ENCODE results near the gene PAPSS2. TPM values are rescaled to one million over a fixed set of nuclear protein-coding genes. Genes with fewer than 3 reads are reported as not detected.

Gene PAPSS2
- polyA plus RNA-seq, 1 experiment, result 51.4 TPM

DNA sequence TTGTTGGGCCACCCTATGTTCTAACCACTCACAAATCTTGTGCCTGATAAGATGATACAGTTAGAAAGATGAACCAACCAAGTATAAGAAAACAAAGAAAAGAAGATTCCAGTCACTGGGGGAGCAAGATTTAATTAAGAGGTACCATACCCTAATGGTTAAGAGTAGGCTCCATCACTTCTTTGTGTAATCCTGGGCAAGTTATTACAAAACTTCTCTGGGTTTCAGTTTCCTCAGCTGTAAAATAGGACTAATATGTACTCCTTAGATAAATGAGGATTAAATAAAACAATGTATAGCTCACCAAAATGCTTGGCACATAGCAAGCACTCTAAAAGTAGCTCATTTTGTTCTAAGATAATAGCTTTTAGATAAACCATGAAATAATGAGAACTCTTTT, 99.9 kb downstream of the PAPSS2 start:
- H3K27ac ChIP-seq (ENCODE audit: low read depth, low read length), result no peak overlapping the region
- no peaks in the 10 kb centered on the region for H3K27me3 ChIP-seq (ENCODE audit: control insufficient read depth, insufficient read depth, low read length)
- no peak for DNase-seq (ENCODE audit: low read depth, low spot score)
- H3K4me3 ChIP-seq (ENCODE audit: low read depth, low read length), result no peak overlapping the region
- TF ChIP-seq, protein P1, sequence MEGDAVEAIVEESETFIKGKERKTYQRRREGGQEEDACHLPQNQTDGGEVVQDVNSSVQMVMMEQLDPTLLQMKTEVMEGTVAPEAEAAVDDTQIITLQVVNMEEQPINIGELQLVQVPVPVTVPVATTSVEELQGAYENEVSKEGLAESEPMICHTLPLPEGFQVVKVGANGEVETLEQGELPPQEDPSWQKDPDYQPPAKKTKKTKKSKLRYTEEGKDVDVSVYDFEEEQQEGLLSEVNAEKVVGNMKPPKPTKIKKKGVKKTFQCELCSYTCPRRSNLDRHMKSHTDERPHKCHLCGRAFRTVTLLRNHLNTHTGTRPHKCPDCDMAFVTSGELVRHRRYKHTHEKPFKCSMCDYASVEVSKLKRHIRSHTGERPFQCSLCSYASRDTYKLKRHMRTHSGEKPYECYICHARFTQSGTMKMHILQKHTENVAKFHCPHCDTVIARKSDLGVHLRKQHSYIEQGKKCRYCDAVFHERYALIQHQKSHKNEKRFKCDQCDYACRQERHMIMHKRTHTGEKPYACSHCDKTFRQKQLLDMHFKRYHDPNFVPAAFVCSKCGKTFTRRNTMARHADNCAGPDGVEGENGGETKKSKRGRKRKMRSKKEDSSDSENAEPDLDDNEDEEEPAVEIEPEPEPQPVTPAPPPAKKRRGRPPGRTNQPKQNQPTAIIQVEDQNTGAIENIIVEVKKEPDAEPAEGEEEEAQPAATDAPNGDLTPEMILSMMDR (IDR thresholded peaks at IDR 0.05; ENCODE audit: low read depth, low read length), result no peak
- POLR2A ChIA-PET, result no interaction called here
- H3K9me3 ChIP-seq (ENCODE audit: control insufficient read depth, insufficient read depth, low read length), result no peaks in the 10 kb centered on the region
- CTCF ChIA-PET, result interaction anchor here (0.5 to 1.0 kb wide), 3 partner anchors 11 to 1051 kb away, joined by 3 to 5 read pairs (median 4); no protein-coding TSS in a partner anchor

DNA sequence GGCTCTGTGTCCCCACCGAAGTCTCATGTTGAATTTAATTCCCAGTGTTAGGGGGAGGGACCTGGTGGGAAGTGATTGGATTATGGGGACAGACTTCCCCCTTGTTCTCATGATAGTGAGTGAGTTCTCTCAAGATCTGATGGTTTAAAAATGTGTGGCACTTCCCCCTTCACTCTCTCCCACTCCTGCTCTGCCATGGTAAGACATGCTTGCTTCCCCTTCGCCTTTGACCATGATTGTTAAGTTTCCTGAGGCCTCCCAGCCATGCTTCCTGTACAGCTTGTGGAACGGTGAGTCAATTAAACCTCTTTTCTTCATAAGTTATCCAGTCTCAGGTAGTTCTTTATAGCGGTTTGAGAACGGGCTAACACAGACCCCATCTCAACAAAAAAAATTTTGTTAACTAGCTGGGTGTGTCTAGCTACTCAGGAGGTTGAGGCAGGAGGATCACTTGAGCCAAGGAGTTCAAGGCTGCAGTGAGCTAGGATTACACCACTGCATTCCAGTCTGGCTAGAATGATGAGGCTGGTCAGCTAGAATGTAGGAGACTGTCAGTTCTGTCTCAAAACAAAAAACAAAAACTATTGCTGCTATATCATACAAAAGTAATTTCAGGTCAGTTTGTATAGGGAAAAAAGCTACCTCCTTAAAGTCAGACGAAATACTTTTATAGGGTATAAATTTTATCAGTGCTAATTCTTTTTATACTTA, 100.7 kb downstream of the PAPSS2 start:
- no peaks in the 10 kb centered on the region for H3K27me3 ChIP-seq (ENCODE audit: control insufficient read depth, insufficient read depth, low read length)
- POLR2A ChIA-PET, result no interaction called here
- no peak overlapping the region for H3K4me3 ChIP-seq (ENCODE audit: low read depth, low read length)
- TF ChIP-seq, protein P1 (IDR thresholded peaks at IDR 0.05; ENCODE audit: low read depth, low read length), result no peak
- H3K27ac ChIP-seq (ENCODE audit: low read depth, low read length), result no peak overlapping the region
- no peaks in the 10 kb centered on the region for H3K9me3 ChIP-seq (ENCODE audit: control insufficient read depth, insufficient read depth, low read length)
- no peak for DNase-seq (ENCODE audit: low read depth, low spot score)
- CTCF ChIA-PET, result interaction anchor here (0.6 to 2.3 kb wide), 3 partner anchors 11 to 25 kb away, joined by 3 to 6 read pairs (median 3); no protein-coding TSS in a partner anchor

DNA sequence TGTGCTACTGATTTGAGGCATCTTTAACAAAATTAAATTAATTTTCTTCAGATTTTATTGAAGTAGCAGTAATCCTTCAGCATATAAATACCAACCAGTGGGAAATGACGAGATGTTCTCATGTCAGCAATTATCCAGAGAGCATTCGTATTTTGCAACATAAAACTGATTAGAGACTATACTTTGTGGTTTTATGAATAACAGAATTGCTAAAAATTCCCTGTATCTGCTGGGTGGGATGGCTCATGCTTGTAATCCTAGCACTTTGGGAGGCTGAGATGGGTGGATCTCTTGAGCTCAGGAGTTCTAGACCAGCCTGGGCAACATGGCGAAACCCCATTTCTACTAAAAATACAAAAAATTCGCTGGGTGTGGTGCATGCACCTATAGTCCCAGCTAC, 101.5 kb downstream of the PAPSS2 start:
- no peaks in the 10 kb centered on the region for H3K9me3 ChIP-seq (ENCODE audit: control insufficient read depth, insufficient read depth, low read length)
- POLR2A ChIA-PET, result interaction anchor here (1.1 kb wide), 1 partner anchor 11 kb away, joined by 4 read pairs; no protein-coding TSS in a partner anchor
- no peak for DNase-seq (ENCODE audit: low read depth, low spot score)
- TF ChIP-seq, protein P1 (IDR thresholded peaks at IDR 0.05; ENCODE audit: low read depth, low read length), result no peak
- no peak overlapping the region for H3K4me3 ChIP-seq (ENCODE audit: low read depth, low read length)
- CTCF ChIA-PET, result interaction anchor here (2.3 kb wide), 1 partner anchor 11 kb away, joined by 6 read pairs; no protein-coding TSS in a partner anchor
- no peak overlapping the region for H3K27ac ChIP-seq (ENCODE audit: low read depth, low read length)
- no peaks in the 10 kb centered on the region for H3K27me3 ChIP-seq (ENCODE audit: control insufficient read depth, insufficient read depth, low read length)

DNA sequence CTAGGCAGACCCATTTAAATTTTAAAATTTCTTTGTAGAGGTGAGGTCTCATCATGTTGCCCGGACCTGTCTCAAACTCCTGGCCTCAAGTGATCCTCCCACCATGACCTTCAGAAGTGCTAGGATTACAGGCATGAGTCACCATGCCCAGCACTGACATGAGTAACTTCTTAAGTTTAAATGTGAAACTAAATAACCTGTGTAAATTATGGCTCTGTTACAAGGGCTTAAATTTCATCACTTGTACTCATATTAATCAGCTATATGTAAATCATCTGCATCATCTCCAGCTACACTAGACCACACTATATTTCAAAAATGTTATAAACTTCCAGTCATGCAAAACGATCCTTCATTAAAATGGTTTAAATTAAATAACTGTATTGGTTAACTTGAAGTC, 102.2 kb downstream of the PAPSS2 start:
- Histone ChIP-seq H3K27me3 (ENCODE audit: control insufficient read depth, insufficient read depth, low read length) (no peaks in the 10 kb centered on the region), H3K9me3 (ENCODE audit: control insufficient read depth, insufficient read depth, low read length) (no peaks in the 10 kb centered on the region), H3K27ac (ENCODE audit: low read depth, low read length) (no peak overlapping the region), H3K4me3 (ENCODE audit: low read depth, low read length) (no peak overlapping the region)
- ChIA-PET CTCF (interaction anchor here (0.7 to 2.3 kb wide), 2 partner anchors 10 to 628 kb away, joined by 3 to 6 read pairs; no protein-coding TSS in a partner anchor), POLR2A (interaction anchor here (1.1 kb wide), 1 partner anchor 11 kb away, joined by 4 read pairs; no protein-coding TSS in a partner anchor)
- TF ChIP-seq, protein P1 (IDR thresholded peaks at IDR 0.05; ENCODE audit: low read depth, low read length), result no peak
- DNase-seq (ENCODE audit: low read depth, low spot score), result no peak
